Measurements from ENCODE around the gene ZIM2.

Gene ZIM2

DNA sequence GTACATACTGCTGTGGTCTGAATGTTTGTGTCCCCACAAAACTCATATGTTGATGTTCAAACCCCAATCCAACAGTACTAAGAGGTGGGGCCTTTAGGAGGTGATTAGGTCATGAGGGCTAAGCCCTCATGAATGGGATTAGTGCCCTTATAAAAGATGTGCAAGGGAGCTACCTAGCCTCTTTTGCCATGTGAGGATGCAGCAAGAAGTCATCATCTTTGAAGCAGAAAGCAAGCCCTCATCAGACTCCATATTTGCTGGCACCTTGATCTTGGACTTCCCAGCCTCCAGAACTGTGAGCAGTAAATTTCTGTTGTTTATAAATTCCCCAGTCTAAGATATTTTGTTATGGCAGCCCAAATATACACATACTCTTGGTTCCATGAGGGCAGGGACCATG, 33.9 kb downstream of the ZIM2 start:
- no peak for DNase-seq

DNA sequence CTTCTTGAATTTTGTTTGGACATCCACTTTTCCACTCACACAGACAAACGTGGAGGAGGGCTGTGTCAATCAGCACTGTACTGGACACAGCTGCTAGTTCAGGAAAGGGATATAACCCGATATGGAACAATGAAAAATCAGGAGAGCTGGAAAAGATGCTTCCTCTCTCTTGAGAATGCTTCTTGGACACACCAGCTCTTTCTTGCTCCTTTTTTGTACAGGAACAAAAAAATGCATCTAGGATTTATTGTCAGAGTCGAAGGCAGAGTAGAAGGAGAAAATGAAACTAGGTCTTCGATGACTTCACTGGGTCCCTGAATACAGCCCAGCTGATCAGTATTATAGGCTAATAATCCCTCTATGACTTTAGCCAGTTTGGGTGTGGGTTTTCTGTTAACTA, 62.2 kb downstream of the ZIM2 start:
- DNase-seq: no peak

DNA sequence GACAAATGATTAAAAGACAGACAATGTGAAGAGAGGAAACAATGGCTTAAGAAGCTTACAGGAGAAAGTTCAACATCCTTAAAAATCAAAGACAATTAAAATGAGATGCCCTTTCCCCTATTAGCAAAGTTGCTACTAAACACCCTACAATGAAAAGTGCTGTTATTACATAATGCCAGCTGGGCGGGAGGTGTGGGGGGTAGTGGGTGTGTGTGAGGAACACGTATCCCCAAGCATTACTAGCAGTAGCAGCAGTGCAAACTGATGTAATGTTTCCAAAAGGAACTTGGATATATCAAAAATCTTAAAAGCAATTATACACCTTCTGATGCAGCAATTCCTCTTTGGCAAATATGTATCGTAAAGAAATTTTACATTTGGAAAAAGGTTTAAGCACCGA, 70.9 kb downstream of the ZIM2 start:
- no peak for DNase-seq

DNA sequence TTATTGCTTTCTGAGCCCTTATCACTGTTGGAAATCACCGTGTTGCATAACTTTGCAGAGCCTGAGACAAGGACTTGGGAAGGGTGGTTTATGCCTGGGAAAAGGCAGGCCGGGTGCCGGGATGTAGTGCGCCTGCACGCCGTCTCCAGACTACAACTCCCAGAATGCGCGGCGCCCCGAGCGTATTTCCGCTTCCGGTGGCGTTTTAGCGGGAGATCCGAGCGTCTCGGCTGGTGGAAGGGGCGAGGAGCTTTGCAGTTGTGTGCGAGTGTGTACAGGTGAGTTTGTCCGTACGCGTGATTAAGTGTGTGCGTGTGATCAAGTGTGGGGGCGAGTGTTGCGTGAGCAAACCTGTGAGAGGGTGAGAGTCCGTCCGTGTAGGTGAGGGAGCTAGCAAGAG, 75.4 kb downstream of the ZIM2 start:
- DNase-seq: no peak

DNA sequence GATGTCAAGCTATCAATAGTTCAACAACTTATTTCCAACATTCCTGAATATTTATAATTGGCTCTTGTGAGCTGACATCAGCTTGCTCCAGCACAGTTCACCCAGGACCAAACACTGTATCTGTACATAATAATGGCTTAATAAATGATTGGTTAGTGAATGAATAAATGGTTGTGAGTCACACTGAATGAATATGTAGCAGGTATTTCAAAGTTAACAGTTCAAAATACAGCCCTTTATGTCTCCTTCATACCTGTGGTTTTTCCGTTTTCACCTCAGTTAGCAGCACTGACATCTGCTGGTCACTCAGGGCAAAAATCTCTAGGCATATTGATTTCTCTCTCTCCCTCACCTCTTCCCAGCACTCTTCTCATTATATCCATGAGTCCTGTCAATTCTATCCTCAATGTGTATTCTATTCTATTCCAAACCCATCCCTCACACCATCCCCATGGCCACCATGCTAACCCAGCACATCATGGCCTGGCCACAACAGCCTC, 76.3 kb downstream of the ZIM2 start:
- no peak for DNase-seq

DNA sequence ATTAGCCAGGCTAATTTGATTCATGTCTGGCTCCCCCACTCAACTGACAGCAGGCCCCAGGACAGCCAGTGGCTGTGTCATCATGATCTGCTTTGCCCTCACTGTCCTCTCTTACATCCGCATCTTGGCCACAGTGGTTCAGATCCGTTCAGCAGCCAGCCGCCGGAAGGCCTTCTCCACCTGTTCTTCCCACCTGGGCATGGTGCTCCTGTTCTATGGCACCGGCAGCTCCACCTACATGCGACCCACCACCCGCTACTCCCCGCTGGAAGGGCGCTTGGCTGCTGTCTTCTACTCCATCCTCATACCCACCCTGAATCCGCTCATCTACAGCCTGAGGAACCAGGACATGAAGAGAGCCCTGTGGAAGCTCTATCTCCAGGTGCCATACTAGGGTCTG, 79.7 kb downstream of the ZIM2 start:
- DNase-seq: no peak

DNA sequence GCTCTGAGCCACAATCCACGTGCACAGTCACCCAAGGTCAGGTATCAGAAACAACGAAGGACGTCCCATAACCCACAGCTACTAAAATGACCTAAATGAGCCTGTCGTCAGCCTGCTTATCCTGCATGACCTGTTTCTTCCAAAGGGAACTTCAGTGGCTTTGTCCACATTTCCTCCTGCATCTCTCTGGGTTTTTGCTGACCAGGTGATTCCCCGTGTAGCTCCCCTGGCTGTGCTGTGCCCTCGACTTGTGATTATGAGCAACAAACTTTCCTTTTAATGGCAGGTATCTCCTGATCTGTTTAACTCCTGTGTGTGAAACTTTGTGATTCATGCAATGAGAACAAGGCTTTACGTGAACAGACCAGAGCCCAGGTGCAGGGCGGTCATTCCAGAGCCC, 81.0 kb downstream of the ZIM2 start:
- no peak for DNase-seq

DNA sequence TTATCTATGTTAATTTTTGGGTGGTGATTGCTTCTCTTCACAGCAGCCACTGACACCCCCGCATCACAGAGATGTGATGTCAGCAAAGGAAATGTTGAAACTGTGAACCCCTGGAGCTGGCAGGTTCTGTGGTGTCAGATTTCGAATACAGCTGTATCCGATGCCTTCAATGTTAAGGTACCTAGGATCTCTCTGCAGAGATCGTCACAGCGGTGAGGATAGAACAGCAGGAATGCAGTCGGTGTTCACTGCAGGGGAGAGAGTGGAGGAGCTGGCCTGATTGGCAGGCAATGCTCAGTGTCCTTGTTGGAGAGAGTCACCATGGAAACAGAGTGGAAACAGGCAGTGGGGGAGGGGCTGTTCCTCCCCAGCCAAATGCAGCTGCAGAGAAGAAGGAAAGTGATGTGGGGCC, 89.4 kb downstream of the ZIM2 start:
- no peak for DNase-seq

DNA sequence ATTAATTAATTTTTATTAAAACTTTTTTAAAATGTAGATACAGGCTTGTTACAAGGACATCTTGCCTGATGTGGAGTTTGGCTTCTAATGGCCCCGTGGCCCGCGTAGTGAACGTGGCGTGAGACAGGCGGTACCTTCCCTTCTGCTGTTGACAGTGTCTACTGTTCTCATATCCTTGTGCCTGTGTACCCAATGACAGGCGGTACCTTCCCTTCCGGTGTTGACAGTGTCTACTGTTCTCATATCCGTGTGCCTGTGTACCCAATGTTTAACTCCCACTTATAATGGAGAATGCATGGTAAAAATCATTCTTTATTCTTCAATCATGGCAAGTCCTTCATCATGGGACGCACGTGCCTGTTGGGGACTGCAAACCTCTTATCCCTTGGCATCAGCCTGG, 89.9 kb downstream of the ZIM2 start:
- no peak for DNase-seq

DNA sequence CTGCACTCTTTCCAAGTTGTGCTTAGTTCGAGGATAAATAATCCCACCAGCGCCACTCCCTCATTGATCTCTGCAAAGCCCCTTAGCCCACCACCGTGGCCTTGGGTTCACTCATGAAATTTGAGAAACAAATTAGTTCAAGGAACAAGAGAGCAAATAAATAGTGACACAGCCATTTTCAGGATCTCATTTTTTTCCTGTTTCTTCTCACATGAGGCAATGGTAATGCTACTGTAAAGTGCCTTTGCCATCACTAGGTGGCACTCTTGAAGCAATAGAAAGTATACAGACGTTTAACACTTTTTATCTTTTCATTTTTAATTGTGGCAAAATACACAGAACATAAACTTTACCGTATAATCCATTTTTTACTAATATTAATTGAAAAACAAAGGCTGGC, 92.1 kb downstream of the ZIM2 start:
- DNase-seq: no peak

DNA sequence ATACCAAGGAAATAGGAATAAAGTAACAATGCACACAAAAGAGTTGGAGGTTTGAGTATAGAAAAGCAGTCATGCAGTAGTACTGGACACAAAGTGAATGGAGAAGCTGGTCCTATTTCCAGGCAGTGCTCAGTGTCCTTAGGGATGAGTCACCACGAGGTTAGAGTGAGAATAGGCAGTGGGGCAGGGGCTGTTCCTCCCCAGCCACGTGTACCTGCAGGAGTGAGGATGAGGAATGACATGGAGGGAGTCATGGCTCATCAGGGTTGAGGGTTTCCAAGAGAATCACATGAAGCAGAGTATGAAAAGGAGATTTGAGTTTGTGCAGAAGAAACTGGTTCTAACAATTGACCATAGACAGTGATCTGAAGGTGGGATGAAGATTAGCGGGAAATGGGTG, 94.2 kb downstream of the ZIM2 start:
- DNase-seq: no peak

DNA sequence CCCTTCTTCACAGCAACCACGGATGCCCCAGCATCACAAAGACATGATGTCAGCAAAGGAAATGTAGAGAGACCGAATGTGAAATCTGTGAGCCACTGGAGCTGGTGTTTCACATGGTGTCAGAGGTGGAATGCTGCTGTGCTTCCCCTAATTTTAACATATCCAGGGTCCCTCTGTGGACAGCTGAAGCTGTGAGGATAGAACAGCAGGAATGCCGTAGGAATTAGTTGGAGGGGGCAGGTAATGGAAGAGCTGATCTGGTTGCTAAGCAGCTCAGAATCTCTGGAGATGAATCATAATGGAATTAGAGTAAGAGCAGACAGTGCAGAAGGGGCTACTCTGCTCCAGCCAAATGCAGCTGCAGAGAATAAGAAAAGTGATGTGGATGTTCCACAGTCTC, 100.0 kb downstream of the ZIM2 start:
- no peak for DNase-seq

DNA sequence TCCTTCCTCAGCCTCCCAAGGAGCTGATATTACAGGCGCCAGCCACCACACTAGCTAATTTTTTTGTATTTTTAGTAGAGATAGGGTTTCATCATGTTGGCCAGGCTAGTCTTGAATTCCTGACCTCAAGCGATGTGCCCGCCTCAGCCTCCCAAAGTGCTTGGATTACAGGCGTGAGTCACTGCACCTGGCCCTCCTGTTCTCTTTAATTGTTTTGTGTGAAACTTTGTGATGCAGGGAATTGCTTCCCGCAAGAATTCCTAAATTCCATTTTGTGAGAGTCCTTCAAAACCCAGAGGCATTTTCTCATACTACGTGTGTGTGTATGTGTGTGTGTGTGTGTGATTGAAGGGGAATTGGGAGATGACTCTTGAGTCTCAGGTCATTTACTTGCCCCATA, 104.0 kb downstream of the ZIM2 start:
- DNase-seq: no peak

DNA sequence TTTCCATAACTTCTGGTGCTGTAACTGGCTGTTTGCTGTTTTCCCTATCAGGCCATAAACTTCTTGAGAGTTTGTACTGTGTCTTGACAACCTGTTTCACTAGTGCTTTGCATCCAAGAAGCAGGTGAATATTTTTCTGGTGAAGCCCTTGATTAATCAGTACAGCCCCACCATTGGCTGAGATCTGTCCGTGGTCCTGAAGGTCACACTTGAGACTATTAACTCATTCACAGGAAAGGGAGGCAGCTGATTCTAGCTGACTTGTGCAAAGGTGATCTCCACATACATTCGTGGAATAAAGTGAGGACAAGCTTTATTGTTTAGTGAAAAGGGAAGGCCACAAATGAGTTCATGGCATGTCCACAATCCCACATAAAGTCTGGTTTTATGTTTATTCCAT, 107.5 kb downstream of the ZIM2 start:
- DNase-seq: no peak

DNA sequence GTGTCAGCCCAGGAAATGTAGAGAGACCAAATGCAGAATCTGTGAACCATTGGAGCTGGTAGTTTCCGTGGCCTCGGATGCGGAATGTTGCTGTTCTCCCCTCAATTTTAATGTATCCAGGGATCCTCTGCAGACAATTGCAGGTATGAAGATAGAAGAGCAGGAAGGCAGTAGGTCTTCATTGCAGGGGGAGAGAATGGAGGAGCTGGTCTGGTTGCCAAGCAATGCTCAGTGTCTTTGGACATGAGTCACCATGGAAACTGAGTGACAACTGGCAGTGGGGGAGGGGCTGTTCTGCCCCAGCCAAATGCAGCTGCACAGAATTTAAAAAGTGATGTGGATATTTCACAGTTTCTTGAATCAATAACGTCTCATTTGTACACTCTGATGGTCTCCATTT, 112.8 kb downstream of the ZIM2 start:
- no peak for DNase-seq

DNA sequence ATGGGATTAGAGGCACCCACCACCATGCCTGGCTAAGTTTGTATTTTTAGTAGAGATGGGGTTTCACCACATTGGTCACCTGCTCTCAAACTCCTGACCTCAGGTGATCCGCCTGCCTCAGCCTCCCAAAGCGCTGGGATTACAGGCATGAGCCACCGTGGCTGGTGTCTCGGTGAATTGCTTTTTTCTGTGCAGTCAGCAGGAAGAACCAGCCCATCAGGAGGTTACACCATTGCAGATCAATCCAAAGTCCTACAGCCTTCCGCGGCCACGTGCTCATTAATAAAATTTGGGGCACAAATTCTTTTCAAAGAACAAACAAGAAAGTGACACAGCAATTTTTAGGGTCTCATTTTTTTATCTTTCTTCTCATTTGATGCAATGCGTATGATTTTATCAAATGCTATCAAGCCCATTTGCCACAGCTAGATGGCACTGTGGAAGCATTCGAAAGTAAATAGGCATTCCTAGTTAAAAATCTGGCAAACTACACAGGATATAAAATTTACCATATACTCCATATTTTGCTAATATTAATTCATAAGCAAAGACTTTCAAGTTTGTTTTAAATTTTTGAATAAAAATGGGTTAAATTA, 114.6 kb downstream of the ZIM2 start:
- no peak for DNase-seq

Measured in NCI-H1048 (cell line).